IPS-18c (cell line): ENCODE data around the gene OR13J1.
"Not testable (repeated sequence)": the region's sequence is repeated elsewhere in the genome, so short reads cannot be mapped to it uniquely, and the experiment has no call there.

ENCODE experiments used
- H3K4me3 ChIP-seq: 2 replicates; pipeline ENCODE4 v1.7.0; 2013; ENCODE audit warnings: low read depth, mild to moderate bottlenecking, low read length, moderate library complexity; ENCODE audit not compliant: insufficient read depth
- H3K9me3 ChIP-seq: one replicate; pipeline ENCODE4 v1.6.1; 2013; ENCODE audit warnings: mild to moderate bottlenecking, low read length, moderate library complexity; ENCODE audit not compliant: control insufficient read depth, insufficient read depth

Gene OR13J1, protein sequence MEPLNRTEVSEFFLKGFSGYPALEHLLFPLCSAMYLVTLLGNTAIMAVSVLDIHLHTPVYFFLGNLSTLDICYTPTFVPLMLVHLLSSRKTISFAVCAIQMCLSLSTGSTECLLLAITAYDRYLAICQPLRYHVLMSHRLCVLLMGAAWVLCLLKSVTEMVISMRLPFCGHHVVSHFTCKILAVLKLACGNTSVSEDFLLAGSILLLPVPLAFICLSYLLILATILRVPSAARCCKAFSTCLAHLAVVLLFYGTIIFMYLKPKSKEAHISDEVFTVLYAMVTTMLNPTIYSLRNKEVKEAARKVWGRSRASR

DNA sequence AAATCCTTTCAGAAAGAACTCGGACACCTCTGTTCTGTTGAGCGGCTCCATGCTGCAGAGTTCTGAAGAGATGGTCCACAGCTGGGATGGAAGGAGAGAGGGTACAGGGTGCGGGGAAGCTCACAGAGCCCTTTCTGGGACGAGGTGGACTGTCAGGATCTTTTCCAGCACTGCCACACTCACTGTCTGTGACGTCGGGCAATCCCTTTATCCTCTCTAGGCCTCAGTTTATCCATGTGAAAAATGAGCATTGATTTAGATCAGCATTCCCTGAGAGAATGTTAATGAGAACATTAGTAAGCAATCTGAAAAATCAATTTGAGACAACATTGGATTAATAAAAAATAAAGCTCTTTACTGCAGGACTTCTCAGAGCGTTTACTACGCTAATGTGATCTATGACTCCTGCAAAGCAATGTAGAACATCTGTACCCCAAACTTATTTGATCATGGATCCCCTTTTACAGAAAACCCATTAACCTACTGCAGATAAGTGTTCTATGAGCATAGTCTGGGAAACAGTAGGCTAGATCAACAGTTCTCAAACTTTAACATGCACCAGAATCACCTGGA, at the start of gene OR13J1:
OR13J1 (minus strand) TSS at position 51 of the 573 bp plus-strand sequence; CDS start at position 51, 0 bp downstream.
- H3K4me3 ChIP-seq = no peak within 1 kb of the TSS
- H3K9me3 ChIP-seq = peaks cover 3% of the 10 kb centered on the region

DNA sequence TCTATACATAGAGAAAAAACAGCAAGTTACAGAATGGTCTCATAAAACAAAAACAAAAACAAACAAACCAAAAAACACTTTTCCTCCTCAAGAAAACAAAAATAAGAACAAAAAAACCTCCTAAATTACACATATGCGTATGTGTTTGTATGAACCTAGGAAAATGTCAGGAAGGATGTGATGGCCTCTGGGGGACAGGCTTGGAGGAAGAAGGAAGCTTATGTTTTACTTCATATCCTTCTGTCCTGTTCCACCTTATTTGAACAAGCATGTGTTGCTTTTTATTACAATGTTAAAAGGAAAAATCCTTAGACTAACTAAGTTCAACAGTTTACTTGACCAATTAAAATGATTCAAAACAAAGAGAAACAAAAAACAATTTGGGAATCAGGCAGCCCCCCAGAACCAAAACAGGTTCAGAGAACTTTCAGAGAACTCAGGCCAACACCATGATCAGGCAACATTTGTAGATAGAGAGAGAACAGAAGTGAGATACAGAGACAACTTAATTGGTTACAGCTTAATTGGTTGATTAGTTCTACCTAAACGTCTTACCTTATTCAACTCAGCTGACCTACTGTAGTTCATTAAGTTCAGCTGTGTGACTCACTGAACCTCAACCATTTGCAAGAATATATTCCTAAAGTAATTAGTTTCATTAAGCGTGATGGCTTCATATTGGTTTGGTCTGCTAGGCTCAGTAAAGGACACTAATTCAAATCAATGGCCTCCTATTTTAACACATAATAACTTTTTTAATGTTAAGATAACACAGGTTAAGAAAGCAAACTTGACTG, 49.2 kb upstream of the OR13J1 start:
- Histone ChIP-seq H3K4me3 (no peak overlapping the region), H3K9me3 (no peaks in the 10 kb centered on the region)

DNA sequence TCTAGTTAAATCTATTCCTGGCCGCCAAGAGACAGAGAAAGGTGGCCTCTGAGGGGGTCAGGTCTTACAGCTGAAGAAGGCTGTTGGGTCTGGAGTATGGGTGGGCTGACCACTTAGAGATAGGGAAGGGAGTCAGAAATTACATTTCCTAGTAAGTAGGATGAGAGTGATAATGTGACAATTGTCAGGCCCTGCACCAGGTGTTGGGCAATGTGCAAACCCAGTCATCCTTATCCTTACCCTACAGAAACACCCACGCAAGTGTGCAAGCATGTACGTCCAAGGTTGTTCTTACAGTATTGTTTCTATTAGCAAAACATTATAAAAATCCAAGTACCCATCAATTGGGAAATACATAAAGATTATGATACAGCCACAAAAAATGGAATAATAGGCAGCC, 48.6 kb upstream of the OR13J1 start:
- Histone ChIP-seq H3K4me3 (no peak overlapping the region), H3K9me3 (no peaks in the 10 kb centered on the region)

DNA sequence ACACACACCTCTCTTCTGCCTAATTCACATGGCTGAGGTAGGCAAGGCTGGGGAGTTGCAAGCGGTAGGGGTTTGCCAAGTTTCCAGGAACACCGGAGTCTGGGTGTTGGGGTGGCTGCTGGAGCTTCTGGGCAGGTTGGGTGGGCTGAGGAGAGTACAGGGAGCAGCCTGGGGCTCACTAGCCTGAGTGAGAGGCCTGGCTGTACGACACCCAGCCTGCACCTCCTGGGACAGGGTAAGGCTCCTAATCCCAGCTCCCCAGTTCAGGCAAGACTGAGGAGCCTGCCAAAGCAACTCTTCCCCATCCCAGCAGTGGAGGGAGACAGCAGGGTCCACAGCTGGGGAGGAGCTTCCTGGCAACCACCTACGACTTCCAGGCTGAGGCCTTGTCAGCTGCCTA, 47.1 kb upstream of the OR13J1 start:
- no peaks in the 10 kb centered on the region for H3K9me3 ChIP-seq
- H3K4me3 ChIP-seq = no peak overlapping the region

DNA sequence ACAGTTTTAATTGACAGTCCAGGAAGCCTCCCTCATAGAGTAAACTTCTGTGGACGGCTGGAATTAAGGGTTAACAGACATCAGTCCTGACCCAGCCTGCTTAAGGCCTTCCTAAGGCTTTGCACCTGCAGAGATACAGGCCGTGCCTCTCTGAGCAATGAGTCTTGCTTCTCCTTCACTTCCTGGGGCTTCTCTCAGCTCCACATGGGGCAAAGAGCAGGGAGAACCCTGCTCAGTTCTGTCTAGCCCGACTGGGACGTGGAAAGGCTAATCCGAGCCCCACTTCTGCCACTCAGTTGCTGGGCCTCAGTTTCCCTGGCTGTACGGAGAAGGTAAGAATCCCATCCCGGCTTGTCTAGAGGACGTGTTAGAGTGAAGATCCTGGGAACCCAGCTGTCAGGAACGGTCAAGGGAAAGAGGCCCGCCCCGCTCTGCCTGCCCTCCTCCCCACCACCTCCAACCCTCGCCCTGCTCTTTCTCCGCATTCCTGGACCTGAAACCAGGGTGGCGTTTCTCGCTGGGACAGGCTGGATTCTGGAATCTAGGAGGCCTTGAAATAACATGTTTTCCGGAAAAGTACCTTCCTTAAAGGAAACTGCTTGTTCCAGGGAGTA, 45.6 kb upstream of the OR13J1 start:
- Histone ChIP-seq H3K9me3 (no peaks in the 10 kb centered on the region), H3K4me3 (no peak overlapping the region)

DNA sequence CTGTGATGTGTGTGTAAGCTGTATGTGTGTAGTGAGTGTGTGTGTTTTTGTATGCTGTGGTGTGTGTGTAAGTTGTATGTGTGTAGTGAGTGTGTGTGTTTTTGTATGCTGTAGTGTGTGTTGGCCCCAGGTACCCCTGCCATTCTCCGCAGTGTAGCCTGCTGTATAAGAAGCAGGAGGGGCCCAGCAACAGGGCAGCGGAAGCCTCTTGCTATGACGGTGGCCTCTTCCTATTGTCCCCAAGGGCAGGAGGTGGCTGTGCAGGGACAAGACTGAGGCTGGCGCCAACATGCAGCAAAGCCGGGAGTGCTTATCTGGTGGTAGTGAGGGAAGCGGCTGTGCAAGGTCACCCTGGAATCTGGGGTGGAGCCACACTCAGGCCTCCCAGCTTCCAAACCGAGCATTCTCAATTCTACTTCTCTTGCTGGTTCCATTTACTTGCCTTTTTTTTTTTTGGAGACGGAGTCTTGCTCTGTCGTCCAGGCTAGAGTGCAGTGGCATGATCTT, 44.2 kb upstream of the OR13J1 start:
- no peaks in the 10 kb centered on the region for H3K9me3 ChIP-seq
- no peak overlapping the region for H3K4me3 ChIP-seq

DNA sequence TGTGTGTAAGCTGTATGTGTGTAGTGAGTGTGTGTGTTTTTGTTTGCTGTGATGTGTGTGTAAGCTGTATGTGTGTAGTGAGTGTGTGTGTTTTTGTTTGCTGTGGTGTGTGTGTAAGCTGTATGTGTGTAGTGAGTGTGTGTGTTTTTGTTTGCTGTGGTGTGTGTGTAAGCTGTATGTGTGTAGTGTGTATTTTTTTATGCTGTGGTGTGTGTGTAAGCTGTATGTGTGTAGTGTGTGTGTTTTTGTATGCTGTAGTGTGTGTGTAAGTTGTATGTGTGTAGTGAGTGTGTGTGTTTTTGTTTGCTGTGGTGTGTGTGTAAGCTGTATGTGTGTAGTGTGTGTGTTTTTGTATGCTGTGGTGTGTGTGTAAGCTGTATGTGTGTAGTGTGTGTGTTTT, 43.2 kb upstream of the OR13J1 start:
- not testable (repeated sequence) for H3K4me3 ChIP-seq, H3K9me3 ChIP-seq

DNA sequence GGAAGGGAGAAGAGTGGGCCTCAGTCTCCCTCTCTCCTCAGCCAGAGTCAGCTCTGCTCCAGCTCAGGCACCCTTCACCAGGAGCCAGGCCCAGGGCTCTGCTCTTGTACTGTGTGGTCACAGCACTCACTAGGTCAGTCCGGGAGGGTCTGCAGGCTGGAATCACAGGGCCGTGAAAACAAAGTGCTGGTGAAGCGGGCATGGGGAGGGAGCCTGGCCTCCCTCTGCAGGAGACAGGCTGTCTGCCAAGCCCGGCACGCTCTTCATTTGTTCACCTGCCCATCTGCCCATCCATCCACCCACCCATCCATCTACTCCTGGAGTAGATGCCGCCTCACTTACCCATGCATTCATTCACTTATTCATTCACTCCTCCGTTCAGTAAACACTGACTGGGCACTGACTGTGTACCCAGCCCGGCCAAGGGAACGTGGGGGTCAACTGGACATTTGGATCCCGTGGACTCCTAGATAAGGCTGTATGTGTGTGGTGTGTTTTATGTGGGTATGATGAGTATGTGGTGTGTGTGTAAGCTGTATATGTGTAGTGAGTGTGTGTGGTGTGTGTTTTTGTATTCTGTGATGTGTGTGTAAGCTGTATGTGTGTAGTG, 42.7 kb upstream of the OR13J1 start:
- Histone ChIP-seq H3K9me3 (no peaks in the 10 kb centered on the region), H3K4me3 (no peak overlapping the region)

DNA sequence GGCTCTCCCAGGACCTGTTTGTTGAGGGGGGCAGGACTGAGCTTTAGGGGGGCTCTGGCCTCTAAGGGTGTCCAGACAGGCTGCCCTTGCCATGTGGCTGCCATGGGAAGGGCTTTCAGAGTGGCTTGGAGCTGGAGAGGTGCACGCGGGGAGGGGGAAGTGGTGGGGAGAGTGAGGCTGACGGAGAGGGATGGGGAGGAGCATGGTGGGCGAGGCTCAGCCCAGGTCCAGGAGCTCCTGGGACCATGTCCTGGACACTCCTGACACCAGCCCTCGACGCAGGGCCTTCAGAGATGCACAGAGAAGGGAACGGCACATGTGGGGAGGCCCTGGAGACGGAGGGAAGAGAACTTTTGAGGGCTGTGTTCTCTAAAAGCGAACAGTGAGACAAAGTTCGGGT, 41.5 kb upstream of the OR13J1 start:
- Histone ChIP-seq H3K9me3 (no peaks in the 10 kb centered on the region), H3K4me3 (no peak overlapping the region)

DNA sequence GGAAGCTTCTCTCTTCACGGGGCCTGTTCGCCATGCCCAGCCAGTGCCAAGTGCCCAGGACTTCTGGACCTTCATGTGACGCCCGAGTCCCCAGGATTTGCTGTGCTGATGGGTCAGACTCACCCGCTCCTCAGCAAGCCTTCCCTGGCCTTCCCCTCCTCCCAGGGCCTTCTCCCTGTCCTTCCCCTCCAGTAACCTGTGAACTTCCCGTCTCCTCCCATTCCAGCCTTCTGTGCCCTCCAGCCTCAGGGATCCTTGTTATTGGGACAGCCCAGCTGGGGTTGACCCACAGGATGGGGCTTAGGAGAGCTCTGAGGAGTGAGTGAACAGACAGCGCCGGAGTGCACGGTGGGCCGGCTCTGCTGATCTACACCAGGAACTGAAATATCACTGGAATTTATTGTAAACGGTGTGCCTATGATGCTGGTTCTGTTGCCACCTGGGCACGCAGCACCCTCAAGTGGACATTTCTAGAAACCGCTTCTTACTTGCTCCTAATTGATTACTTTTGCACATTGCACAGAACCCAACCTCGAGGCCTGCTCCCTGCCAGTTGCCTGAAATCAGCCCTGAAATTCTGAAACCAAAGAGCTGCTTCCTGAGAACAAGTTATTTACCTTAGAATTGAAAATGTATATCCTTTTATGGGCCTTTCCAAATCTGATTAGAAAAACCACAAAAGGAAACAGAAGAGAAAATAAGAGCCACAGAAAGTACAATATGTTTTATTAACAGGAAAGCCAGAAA, 40.6 kb upstream of the OR13J1 start:
- H3K9me3 ChIP-seq = no peaks in the 10 kb centered on the region
- no peak overlapping the region for H3K4me3 ChIP-seq

DNA sequence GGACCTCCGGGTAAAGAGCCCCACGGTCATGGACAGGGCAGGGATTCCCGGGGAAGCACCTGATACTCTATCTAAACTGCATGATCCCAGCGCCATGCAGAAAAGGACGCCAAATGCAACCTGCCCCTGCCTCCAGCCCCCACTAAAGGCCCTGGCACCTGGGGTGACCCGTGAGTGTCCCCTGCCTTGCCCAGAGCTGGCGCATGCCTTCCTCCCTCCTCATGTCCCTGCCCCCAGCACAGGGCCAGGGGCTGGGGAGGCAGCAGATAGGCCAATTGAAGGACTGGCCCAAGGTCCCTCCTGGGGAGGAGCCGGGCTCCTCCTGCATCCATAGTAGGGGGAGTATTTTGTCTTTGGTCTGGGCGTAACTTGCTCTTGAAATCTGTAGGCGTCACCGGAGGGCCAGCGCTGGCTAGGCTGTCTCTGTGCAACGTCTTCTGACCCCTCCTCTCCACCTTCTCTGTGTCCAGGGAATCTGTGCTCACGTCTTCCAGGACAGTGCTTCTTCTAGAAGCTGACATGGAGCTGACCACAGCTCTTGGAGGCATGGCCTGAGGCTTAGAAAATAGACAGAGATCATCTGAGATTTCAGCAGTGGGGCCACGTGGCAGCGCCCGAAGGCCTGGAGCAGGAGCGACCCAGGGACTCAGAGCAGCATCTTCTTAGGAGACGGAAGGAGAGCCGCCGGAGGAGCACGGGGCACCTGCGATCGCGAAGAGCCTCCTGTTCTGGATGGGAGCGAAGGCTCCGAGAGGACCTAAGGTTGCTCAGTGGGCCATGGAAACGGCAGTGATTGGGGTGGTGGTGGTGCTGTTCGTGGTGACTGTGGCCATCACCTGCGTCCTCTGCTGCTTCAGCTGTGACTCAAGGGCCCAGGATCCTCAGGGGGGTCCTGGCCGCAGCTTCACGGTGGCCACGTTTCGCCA, 39.7 kb upstream of the OR13J1 start:
- Histone ChIP-seq H3K4me3 (no peak overlapping the region; the same call in 1 of the 2 replicates), H3K9me3 (no peaks in the 10 kb centered on the region)

DNA sequence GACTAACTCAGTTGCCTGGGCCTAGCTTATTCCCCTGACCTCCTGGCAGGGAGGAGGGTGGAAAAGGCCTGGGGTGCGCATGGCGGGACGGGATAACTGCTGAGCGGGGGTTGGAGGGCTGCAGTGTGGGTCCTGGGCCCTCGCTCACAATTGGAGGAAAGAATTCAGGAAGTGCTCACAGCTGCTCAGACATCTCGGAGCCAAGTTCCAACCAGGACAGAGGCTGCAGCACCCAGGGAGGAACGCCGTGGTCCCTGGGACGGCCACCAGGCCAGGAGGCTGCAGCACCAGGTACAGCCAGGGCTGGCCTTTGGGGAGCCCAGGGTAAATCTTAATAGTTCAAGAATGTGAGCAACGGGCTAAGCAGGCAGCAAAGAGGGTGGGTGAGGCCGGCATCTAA, 39.1 kb upstream of the OR13J1 start, which contains the start of gene SPAAR:
SPAAR (plus strand) TSS at position 217 of the 400 bp plus-strand sequence. CDS start 974 bp downstream, outside the sequence.
- H3K4me3 ChIP-seq = no peak within 1 kb of the TSS; the same call in 1 of the 2 replicates
- no peaks in the 10 kb centered on the region for H3K9me3 ChIP-seq

DNA sequence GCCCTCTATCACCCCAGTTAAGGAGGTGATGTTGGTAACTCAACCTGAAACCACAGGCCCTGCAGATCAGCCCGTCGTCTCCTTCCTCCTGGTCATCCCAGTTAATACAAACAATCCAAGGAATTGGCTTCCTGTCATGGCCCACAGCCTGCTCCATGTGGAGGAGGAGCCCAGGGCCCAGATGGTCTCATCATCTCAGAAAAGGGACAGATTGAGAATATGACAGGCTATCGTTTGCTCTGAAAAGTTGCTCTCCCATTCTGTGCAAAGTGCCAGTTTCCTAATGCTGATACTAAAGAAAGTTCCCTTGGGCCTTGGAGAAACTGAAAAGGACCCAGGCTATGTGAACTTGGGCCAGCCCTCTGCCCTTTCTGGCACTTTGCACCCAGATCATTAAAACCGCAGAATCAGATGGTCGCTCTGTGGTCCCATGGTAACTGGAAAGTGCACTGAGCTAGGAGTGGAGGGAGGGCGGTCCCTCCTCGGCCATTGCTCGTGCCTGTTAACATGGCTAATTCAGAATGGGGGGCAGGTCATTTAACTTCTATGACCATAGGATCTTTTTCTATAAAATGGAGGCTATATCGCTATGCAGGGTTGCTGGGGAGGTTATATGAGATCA, 38.4 kb upstream of the OR13J1 start:
- no peak overlapping the region; the same call in 1 of the 2 replicates for H3K4me3 ChIP-seq

DNA sequence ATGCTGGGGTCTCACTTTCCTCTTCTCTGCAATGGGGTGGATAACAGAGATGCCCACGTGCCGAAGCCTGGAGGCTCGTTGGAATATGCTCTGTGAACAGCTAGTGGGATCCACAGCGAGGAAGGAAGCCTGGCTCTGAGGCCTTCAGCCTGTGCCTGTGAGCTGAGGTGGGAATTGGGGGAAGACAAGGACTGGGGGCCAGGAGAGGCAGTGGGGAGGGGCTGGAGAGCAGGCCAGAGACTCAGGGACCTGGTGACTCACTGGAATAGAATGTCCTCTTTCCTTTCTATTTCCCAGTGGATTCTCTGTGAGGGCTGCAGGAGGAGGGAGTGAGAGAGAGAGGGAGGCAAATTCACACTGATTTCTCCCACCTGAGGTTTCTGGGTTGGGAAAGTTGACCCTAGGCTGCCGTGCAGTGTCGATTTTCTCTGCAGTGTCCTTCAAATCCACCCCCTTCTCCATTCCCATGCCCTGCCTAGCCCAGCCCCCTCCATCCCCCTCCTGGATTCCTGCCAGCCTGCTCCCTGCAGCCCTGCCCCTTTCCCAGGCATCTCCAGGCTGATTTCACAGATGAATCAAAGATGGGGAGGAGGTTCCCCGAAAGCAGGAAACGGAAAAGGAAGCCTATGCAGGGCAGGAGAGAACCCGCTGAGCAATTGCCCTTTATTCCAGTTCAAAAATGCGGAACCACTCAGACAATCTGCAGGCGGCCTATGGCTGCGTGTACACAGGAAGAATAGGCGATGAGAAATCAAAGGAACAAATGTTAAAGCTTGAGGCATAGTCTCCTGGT, 37.7 kb upstream of the OR13J1 start:
- Histone ChIP-seq H3K4me3 (no peak overlapping the region), H3K9me3 (no peaks in the 10 kb centered on the region)

More for the DNA sequence above, 38.4 kb upstream of the OR13J1 start:
- H3K9me3 ChIP-seq = no peaks in the 10 kb centered on the region
